Occipital lobe (tissue), 2 donors: Measurements from ENCODE around the gene RAD9B. TPM values are rescaled to one million over a fixed set of nuclear protein-coding genes. Genes with fewer than 3 reads are reported as not detected.

Experiments
- small RNA-seq: library from RNA; depleted of rRNA; stranded (forward); fragments of <200 nt; gene quantifications from one replicate; pipeline ENCODE3, GENCODE V24; 2014
- total RNA-seq: library from RNA; depleted of rRNA; stranded (reverse); fragments of >200 nt; gene quantifications from one replicate; pipeline ENCODE4 v1.2.3, GENCODE V29; 2014

Gene RAD9B
- total RNA-seq, 1 donor from 2014 or later, result 0.94 TPM

Small RNA genes lying within 50 kb of the gene (small RNA-seq; reads per million reads assigned to genes)
- gene RF00278, result not detected

Other genes starting within 250 kb of the RAD9B start
- 161 TPM for gene ATP2A2, start 221.1 kb upstream of the RAD9B start, total RNA-seq
- 45.5 TPM for gene ANAPC7, start 98.6 kb upstream of the RAD9B start, total RNA-seq
- 140 TPM for gene ARPC3, start 52.0 kb upstream of the RAD9B start, total RNA-seq
- gene GPN3, start 34.1 kb upstream of the RAD9B start, total RNA-seq, result 17.5 TPM
- gene FAM216A, start 33.5 kb upstream of the RAD9B start, total RNA-seq, result 39.5 TPM
- gene VPS29, start 220 bp upstream of the RAD9B start, total RNA-seq, result 108 TPM
- 10.3 TPM for gene PPTC7, start 81.0 kb downstream of the RAD9B start, total RNA-seq
- 38.1 TPM for gene TCTN1, start 111.8 kb downstream of the RAD9B start, total RNA-seq
- gene HVCN1, start 186.8 kb downstream of the RAD9B start, total RNA-seq, result 8.3 TPM
- gene PPP1CC, start 240.6 kb downstream of the RAD9B start, total RNA-seq, result 150 TPM